ENCODE results near the gene ABCB10.
"Not testable (repeated sequence)": the region's sequence is repeated elsewhere in the genome, so short reads cannot be mapped to it uniquely, and the experiment has no call there.

- not testable (repeated sequence) for TF ChIP-seq TAF1 (conservative IDR thresholded peaks at IDR 0.05); CTCF (IDR thresholded peaks at IDR 0.05; ENCODE audit: low read depth, low read length, missing input control); JUND (IDR thresholded peaks at IDR 0.05); MAX (IDR thresholded peaks at IDR 0.05); FOXA1 (IDR thresholded peaks at IDR 0.05); RXRA (IDR thresholded peaks at IDR 0.05); RAD21 (IDR thresholded peaks at IDR 0.05); GABPA (IDR thresholded peaks at IDR 0.05 in 1 of 2, conservative IDR thresholded peaks at IDR 0.05 in 1 of 2); YY1 (IDR thresholded peaks at IDR 0.05)
- TF ChIP-seq, protein P1, sequence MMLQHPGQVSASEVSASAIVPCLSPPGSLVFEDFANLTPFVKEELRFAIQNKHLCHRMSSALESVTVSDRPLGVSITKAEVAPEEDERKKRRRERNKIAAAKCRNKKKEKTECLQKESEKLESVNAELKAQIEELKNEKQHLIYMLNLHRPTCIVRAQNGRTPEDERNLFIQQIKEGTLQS (IDR thresholded peaks at IDR 0.05), result not testable (repeated sequence)
Observed at GRCh38 chr1:229511201-229511600, 47.3 kb downstream of the ABCB10 start.
